ENCODE measurements around the gene SLC47A1. TPM values are rescaled to one million over a fixed set of nuclear protein-coding genes. Genes with fewer than 3 reads are reported as not detected.

Gene SLC47A1
- total and polyA plus RNA-seq, 8 donors, result 0.25 to 1.3 (median 0.81) TPM; not detected in 2

GRCh38 chr17:19561697-19562318 lies 28.2 kb downstream of the SLC47A1 start:
- intact Hi-C loops (cut with DNase I; ENCODE audit: low total_unique reads), result no loop called here
- no peak overlapping the region for H3K4me3 ChIP-seq
- DNase-seq, result no peak
- TF ChIP-seq POLR2AphosphoS5 (IDR thresholded peaks at IDR 0.05) (no peak), POLR2A (IDR thresholded peaks at IDR 0.05) (no peak), CTCF (IDR thresholded peaks at IDR 0.05) (no peak), EP300 (IDR thresholded peaks at IDR 0.05) (no peak)
- 60 to 84% (median 73%) methylated on average over 9 of the region's 9 CpGs for WGBS, 5 donors
- H3K4me1 ChIP-seq, result no peaks in the 10 kb centered on the region
- H3K27me3 ChIP-seq, result peaks cover 0 to 6% (median 0%) of the 10 kb centered on the region in 3 donors
- peaks cover 0 to 10% (median 0%) of the 10 kb centered on the region in 4 donors for H3K9me3 ChIP-seq
- no peak overlapping the region for H3K27ac ChIP-seq
- no peaks in the 10 kb centered on the region for H3K36me3 ChIP-seq

GRCh38 chr17:19565817-19566575 lies 32.3 kb downstream of the SLC47A1 start:
- H3K4me1 ChIP-seq, result peaks cover 0 to 9% (median 3%) of the 10 kb centered on the region in 4 donors
- no peak for DNase-seq
- H3K4me3 ChIP-seq, result no peak overlapping the region
- 92 to 94% (median 93%) methylated on average over 14 to 15 of the region's 15 CpGs for WGBS, 5 donors
- TF ChIP-seq POLR2AphosphoS5 (IDR thresholded peaks at IDR 0.05) (no peak), CTCF (IDR thresholded peaks at IDR 0.05) (no peak), POLR2A (IDR thresholded peaks at IDR 0.05) (no peak), EP300 (IDR thresholded peaks at IDR 0.05) (no peak)
- H3K36me3 ChIP-seq, result no peaks in the 10 kb centered on the region
- H3K27ac ChIP-seq, result no peak overlapping the region
- H3K9me3 ChIP-seq, result no peaks in the 10 kb centered on the region
- intact Hi-C loops (cut with DNase I; ENCODE audit: low total_unique reads), result no loop called here
- H3K27me3 ChIP-seq, result peaks cover 0 to 4% (median 0%) of the 10 kb centered on the region in 3 donors

DNA sequence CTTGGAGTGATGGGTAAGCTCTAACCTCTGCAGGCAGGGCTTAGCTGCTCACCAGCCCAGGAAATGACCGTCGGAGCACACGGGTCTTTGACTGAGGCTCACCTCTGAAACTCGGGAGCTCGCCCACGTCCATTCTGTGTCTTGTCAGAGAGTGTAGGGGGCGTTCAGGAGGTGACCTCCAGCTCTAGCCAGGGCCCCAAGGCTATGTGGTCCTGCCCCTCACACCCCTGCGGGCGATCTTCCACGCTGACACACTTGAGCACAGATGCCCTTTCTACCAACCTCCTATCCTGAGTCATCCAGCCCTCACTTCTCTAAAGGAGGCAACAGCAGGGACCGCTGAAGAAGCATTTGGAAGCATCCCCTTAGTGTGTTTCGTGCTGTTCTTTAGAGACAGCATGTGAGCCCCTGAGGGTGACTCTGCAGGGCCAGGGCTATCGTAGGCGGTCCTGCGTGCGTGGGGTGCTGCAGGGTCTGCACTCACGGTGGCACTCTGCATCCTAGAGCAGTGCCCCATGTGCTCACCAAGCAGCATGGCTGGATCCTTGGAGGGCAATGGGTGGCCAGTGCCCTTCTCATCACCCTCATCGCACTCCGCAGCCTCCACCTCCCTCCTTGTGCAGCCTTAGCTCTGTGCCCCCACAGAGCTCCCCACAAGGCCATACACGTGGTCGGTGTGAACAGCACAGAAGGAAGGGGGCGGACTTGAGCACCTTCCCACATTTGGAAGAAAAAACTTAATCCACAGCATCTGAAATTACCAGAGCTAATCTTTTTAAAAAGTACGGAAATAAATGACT lies 33.8 kb downstream of the SLC47A1 start:
- Histone ChIP-seq H3K4me3 (no peak overlapping the region), H3K36me3 (no peaks in the 10 kb centered on the region), H3K9me3 (no peaks in the 10 kb centered on the region), H3K27me3 (no peaks in the 10 kb centered on the region), H3K27ac (no peak overlapping the region), H3K4me1 (peaks cover 0 to 11% (median 4%) of the 10 kb centered on the region in 4 donors)
- 76 to 83% (median 81%) methylated on average over 13 to 23 of the region's 23 CpGs for WGBS, 5 donors
- intact Hi-C loops (cut with DNase I; ENCODE audit: low total_unique reads), result no loop called here
- no peak for DNase-seq
- TF ChIP-seq EP300 (IDR thresholded peaks at IDR 0.05), result no peak
- no peak for TF ChIP-seq POLR2A (IDR thresholded peaks at IDR 0.05)
- no peak for TF ChIP-seq POLR2AphosphoS5 (IDR thresholded peaks at IDR 0.05)
- no peak for TF ChIP-seq CTCF (IDR thresholded peaks at IDR 0.05)

DNA sequence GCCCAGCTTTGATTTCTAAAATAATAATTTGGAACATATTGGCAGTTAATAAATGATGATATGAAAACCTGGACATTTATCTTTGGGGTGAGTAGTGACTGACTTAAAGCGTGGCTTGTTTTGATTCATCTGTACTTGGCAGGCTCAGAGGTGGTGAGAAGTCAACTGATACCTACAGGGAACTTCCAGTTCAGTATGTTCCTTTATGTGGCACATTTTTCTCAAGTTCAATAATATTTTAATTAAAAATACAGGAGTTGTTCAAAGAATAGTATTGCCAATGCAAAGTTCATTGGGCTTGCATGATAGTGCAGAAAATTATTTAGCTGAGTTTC lies 34.3 kb downstream of the SLC47A1 start:
- Histone ChIP-seq H3K27ac (no peak overlapping the region), H3K4me3 (no peak overlapping the region), H3K36me3 (no peaks in the 10 kb centered on the region), H3K4me1 (peaks cover 0 to 15% (median 6%) of the 10 kb centered on the region in 4 donors), H3K9me3 (no peaks in the 10 kb centered on the region), H3K27me3 (no peaks in the 10 kb centered on the region)
- DNase-seq, result no peak
- WGBS, 5 donors, result 90 to 97% (median 93%) methylated on average over 1 of the region's 1 CpG
- intact Hi-C loops (cut with DNase I; ENCODE audit: low total_unique reads), result no loop called here
- TF ChIP-seq POLR2A (IDR thresholded peaks at IDR 0.05), result no peak
- TF ChIP-seq POLR2AphosphoS5 (IDR thresholded peaks at IDR 0.05), result no peak
- no peak for TF ChIP-seq EP300 (IDR thresholded peaks at IDR 0.05)

Data from stomach (tissue), 9 donors.